Right lobe of liver (tissue), 4 donors: Measurements from ENCODE around the gene SLC22A23.

Experiments
- CTCF ChIP-seq, 4 donors: fragments of 200-600 bp in 3 of 4; fragments of 450-650 bp in 1 of 4; IDR thresholded peaks; one replicate each; pipeline versions ENCODE4 v1.5.1 to v1.8.0; 2016 to 2022; ENCODE audit warnings: antibody characterized with exemption in 4 of 4, mild to moderate bottlenecking in 2 of 4
- POLR2A ChIP-seq: fragments of 450-650 bp; IDR thresholded peaks from one replicate; pipeline ENCODE4 v1.6.1; 2017; ENCODE audit warnings: antibody characterized with exemption, mild to moderate bottlenecking
- donor health status: DM: no; HTN: no; CAD: no.
- donor health status: DM: no; HTN: no; CAD: no.
- donor health status: DM: no; HTN: yes; CAD: no.

- no peak for TF ChIP-seq POLR2A
- no peak for TF ChIP-seq CTCF (IDR thresholded peaks at IDR 0.05)
These were observed 222.9 kb downstream of the SLC22A23 start for GRCh38 chr6:3233904-3234303.
